Peyer's patch (tissue), 4 donors: ENCODE measurements around the gene IRX1. TPM values are rescaled to one million over a fixed set of nuclear protein-coding genes. Genes with fewer than 3 reads are reported as not detected.

Experiments
- DNase-seq, 3 donors: peaks; one replicate each; pipeline ENCODE4 v3.0.0-alpha.2; 2017 to 2019
- H3K27ac ChIP-seq, 4 donors: fragments of 200-600 bp; sonication (generic); one replicate each; pipeline ENCODE4 v1.5.1; 2016 to 2019
- H3K27me3 ChIP-seq, 2 donors: fragments of 200-600 bp; sonication (generic); one replicate each; pipeline ENCODE4 v1.5.1; 2019
- H3K36me3 ChIP-seq, 3 donors: fragments of 200-600 bp; sonication (generic); one replicate each; pipeline ENCODE4 v1.5.1; 2016 to 2019
- H3K4me1 ChIP-seq, 4 donors: fragments of 200-600 bp; sonication (generic); one replicate each; pipeline ENCODE4 v1.5.1; 2016 to 2019
- H3K4me3 ChIP-seq, 4 donors: fragments of 200-600 bp; sonication (generic); 1 replicate in 3 of 4; 2 replicates in 1 of 4; pipeline ENCODE4 v1.5.1; 2016 to 2019; ENCODE audit warnings: mild to moderate bottlenecking in 1 of 4
- H3K9me3 ChIP-seq, 4 donors: fragments of 200-600 bp; sonication (generic); one replicate each; pipeline ENCODE4 v1.5.1; 2016 to 2019; ENCODE audit warnings: mild to moderate bottlenecking in 1 of 4
- POLR2A ChIP-seq, 2 donors: fragments of 450-650 bp; IDR thresholded peaks; one replicate each; pipeline ENCODE4 v1.5.1; 2017; ENCODE audit warnings: antibody characterized with exemption in 2 of 2, mild to moderate bottlenecking in 2 of 2, moderate library complexity in 2 of 2
- total RNA-seq, 4 donors: library from RNA; depleted of rRNA; stranded (reverse); fragments of >200 nt; gene quantifications; one replicate each; pipeline ENCODE4 v1.1.0, GENCODE V29; 2016
- TF ChIP-seq, protein P1 (sequence below), 6 experiments: fragments of 450-650 bp in 4 of 6; fragments of 200-600 bp in 2 of 6; sonication (generic) in 1 of 6; IDR thresholded peaks; one replicate each; pipeline ENCODE4 v1.5.1; 2017 to 2019; ENCODE audit warnings: antibody characterized with exemption in 6 of 6, mild to moderate bottlenecking in 3 of 6, moderate library complexity in 1 of 6

Gene IRX1
- total RNA-seq, 4 donors from 2014 or later, result not detected

- Histone ChIP-seq H3K27me3 (no peaks in the 10 kb centered on the region), H3K9me3 (no peaks in the 10 kb centered on the region), H3K27ac (no peak overlapping the region), H3K36me3 (no peaks in the 10 kb centered on the region), H3K4me1 (no peaks in the 10 kb centered on the region), H3K4me3 (no peak overlapping the region)
- no peak for DNase-seq
- TF ChIP-seq, protein P1, sequence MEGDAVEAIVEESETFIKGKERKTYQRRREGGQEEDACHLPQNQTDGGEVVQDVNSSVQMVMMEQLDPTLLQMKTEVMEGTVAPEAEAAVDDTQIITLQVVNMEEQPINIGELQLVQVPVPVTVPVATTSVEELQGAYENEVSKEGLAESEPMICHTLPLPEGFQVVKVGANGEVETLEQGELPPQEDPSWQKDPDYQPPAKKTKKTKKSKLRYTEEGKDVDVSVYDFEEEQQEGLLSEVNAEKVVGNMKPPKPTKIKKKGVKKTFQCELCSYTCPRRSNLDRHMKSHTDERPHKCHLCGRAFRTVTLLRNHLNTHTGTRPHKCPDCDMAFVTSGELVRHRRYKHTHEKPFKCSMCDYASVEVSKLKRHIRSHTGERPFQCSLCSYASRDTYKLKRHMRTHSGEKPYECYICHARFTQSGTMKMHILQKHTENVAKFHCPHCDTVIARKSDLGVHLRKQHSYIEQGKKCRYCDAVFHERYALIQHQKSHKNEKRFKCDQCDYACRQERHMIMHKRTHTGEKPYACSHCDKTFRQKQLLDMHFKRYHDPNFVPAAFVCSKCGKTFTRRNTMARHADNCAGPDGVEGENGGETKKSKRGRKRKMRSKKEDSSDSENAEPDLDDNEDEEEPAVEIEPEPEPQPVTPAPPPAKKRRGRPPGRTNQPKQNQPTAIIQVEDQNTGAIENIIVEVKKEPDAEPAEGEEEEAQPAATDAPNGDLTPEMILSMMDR (IDR thresholded peaks at IDR 0.05), result no peak
- no peak for TF ChIP-seq POLR2A (IDR thresholded peaks at IDR 0.05)
Measured at GRCh38 chr5:3622961-3623360, 27.3 kb downstream of the IRX1 start.

GRCh38 chr5:3625626-3626025 is 30.0 kb downstream of the IRX1 start:
- no peaks in the 10 kb centered on the region for H3K4me1 ChIP-seq
- DNase-seq, result no peak
- no peaks in the 10 kb centered on the region for H3K36me3 ChIP-seq
- no peak overlapping the region for H3K27ac ChIP-seq
- H3K27me3 ChIP-seq, result no peaks in the 10 kb centered on the region
- TF ChIP-seq, protein P1 (IDR thresholded peaks at IDR 0.05), result no peak
- no peak for TF ChIP-seq POLR2A (IDR thresholded peaks at IDR 0.05)
- no peak overlapping the region for H3K4me3 ChIP-seq
- no peaks in the 10 kb centered on the region for H3K9me3 ChIP-seq

- no peaks in the 10 kb centered on the region for H3K4me1 ChIP-seq
- no peak overlapping the region for H3K27ac ChIP-seq
- no peaks in the 10 kb centered on the region for H3K27me3 ChIP-seq
- no peaks in the 10 kb centered on the region for H3K9me3 ChIP-seq
- no peak for DNase-seq
- H3K36me3 ChIP-seq, result no peaks in the 10 kb centered on the region
- no peak overlapping the region for H3K4me3 ChIP-seq
- TF ChIP-seq, protein P1 (IDR thresholded peaks at IDR 0.05), result no peak
- TF ChIP-seq POLR2A (IDR thresholded peaks at IDR 0.05), result no peak
Measured at GRCh38 chr5:3634061-3634460, 38.4 kb downstream of the IRX1 start.

GRCh38 chr5:3639175-3639574 is 43.5 kb downstream of the IRX1 start:
- DNase-seq, result no peak
- TF ChIP-seq, protein P1 (IDR thresholded peaks at IDR 0.05), result no peak
- TF ChIP-seq POLR2A (IDR thresholded peaks at IDR 0.05), result no peak
- Histone ChIP-seq H3K4me3 (no peak overlapping the region), H3K36me3 (no peaks in the 10 kb centered on the region), H3K4me1 (no peaks in the 10 kb centered on the region), H3K27ac (no peak overlapping the region), H3K27me3 (no peaks in the 10 kb centered on the region), H3K9me3 (no peaks in the 10 kb centered on the region)

GRCh38 chr5:3642231-3642630 is 46.6 kb downstream of the IRX1 start:
- H3K4me1 ChIP-seq, result no peaks in the 10 kb centered on the region
- no peak for TF ChIP-seq POLR2A (IDR thresholded peaks at IDR 0.05)
- TF ChIP-seq, protein P1 (IDR thresholded peaks at IDR 0.05), result no peak
- H3K27ac ChIP-seq, result no peak overlapping the region
- H3K4me3 ChIP-seq, result no peak overlapping the region
- DNase-seq, result no peak
- no peaks in the 10 kb centered on the region for H3K9me3 ChIP-seq
- H3K36me3 ChIP-seq, result no peaks in the 10 kb centered on the region
- H3K27me3 ChIP-seq, result no peaks in the 10 kb centered on the region

GRCh38 chr5:3650320-3650719 is 54.7 kb downstream of the IRX1 start:
- no peak for TF ChIP-seq POLR2A (IDR thresholded peaks at IDR 0.05)
- TF ChIP-seq, protein P1 (IDR thresholded peaks at IDR 0.05), result no peak
- DNase-seq, result no peak
- H3K4me3 ChIP-seq, result no peak overlapping the region
- no peak overlapping the region for H3K27ac ChIP-seq
- H3K9me3 ChIP-seq, result no peaks in the 10 kb centered on the region
- H3K4me1 ChIP-seq, result no peaks in the 10 kb centered on the region
- H3K36me3 ChIP-seq, result no peaks in the 10 kb centered on the region
- no peaks in the 10 kb centered on the region for H3K27me3 ChIP-seq
